ENCODE measurements around the gene AGMO.

Gene AGMO

DNA sequence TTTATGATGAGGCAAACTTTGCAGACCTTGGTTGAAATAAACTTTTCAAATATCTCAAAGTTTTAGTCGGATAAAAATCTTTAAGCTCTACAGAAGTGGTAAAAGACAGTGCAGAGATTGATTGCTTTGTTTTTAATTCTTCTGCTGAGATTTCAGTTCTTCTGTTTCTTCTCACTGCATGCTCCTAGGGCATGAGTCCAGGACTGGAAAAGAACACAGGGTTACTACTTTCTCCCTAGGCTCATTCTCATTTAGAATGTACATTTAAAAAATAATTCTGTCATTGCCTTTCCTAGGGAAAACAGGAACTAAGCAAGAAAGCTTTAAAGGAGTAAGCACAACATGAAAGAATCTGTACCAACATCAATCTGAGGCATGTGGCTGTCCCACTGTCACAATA, 402.6 kb downstream of the AGMO start:
- in situ Hi-C loops (cut with MboI; ENCODE audit: low sequenced_read_pairs), result no loop called here

DNA sequence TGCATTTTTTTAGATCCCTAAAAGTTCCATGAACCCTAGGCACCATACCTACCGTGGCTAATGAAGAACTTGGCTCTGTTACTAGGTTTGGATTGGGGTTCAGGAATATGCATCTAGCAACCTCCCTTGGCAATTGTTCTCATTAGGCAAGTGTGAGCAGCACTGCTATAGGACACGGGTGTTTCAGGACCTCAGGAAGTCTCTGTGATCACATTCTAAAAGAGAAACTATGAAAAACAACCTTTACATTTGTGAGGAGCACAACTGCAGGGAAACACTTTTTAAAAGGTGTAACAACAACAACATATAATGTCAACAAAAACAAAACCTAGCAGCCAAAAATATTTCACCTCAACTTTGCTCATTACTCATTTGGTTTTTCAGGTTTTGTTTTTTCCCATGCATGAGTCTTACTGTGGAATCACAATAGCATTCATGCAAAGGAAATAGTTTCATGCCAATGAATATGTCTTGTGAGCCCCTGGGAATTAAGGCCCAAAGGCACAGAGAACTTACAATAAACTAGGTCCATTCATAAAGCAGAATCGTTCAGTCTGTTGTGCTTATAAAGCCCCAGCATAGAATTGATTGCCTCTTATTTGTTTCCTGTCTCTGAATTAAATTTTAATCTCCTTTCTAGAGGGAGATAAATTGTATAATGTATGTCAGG, 403.5 kb downstream of the AGMO start:
- in situ Hi-C loops (cut with MboI; ENCODE audit: low sequenced_read_pairs), result no loop called here

Measured in hTERT RPE-1 (cell line).